H9 (cell line): ENCODE results near the gene SRC. TPM values are rescaled to one million over a fixed set of nuclear protein-coding genes. Genes with fewer than 3 reads are reported as not detected.

ENCODE experiments used
- DNase-seq: peaks from one replicate; pipeline ENCODE4 v3.0.0-alpha.2; 2017
- H2AFZ ChIP-seq: one replicate; pipeline ENCODE4 v1.6.1; 2013; ENCODE audit warnings: mild to moderate bottlenecking, low read length, control low read depth, moderate library complexity
- H2AK5ac ChIP-seq: 2 replicates; pipeline ENCODE4 v1.6.1; 2013; ENCODE audit warnings: low read length, control low read depth, mixed read lengths; ENCODE audit not compliant: insufficient read length
- H2BK120ac ChIP-seq: one replicate; pipeline ENCODE4 v1.6.1; 2013; ENCODE audit warnings: low read depth, mild to moderate bottlenecking, low read length, control low read depth, inconsistent platforms; ENCODE audit not compliant: poor library complexity, severe bottlenecking
- H2BK12ac ChIP-seq: 2 replicates; pipeline ENCODE4 v1.6.1; 2013; ENCODE audit warnings: low read length, control low read depth, mixed read lengths, low read depth; ENCODE audit not compliant: insufficient read length
- H2BK15ac ChIP-seq: 2 replicates; pipeline ENCODE4 v1.6.1; 2013; ENCODE audit warnings: low read depth, low read length, control low read depth
- H2BK20ac ChIP-seq: one replicate; pipeline ENCODE4 v1.6.1; 2013; ENCODE audit warnings: low read depth, mild to moderate bottlenecking, low read length, control low read depth, inconsistent platforms; ENCODE audit not compliant: poor library complexity, severe bottlenecking
- H2BK5ac ChIP-seq: 2 replicates; pipeline ENCODE4 v1.6.1; 2013; ENCODE audit warnings: low read length, control low read depth, mixed read lengths; ENCODE audit not compliant: insufficient read length
- H3K14ac ChIP-seq: 2 replicates; pipeline ENCODE4 v1.6.1; 2013; ENCODE audit warnings: low read length, control low read depth; ENCODE audit not compliant: insufficient read depth
- H3K18ac ChIP-seq: 2 replicates; pipeline ENCODE4 v1.6.1; 2013; ENCODE audit warnings: low read depth, mild to moderate bottlenecking, mixed read lengths, low read length, control low read depth; ENCODE audit not compliant: insufficient read length
- H3K23ac ChIP-seq: 2 replicates; pipeline ENCODE4 v1.6.1; 2013; ENCODE audit warnings: low read length, control low read depth, mixed read lengths, low read depth; ENCODE audit not compliant: insufficient read length
- H3K23me2 ChIP-seq: 2 replicates; pipeline ENCODE4 v1.6.1; 2013; ENCODE audit warnings: low read depth, mild to moderate bottlenecking, mixed read lengths, low read length, control low read depth; ENCODE audit not compliant: insufficient read length, poor library complexity, severe bottlenecking
- H3K27ac ChIP-seq: 2 replicates; pipeline ENCODE4 v1.5.1; 2013; ENCODE audit warnings: low read length, control low read depth, mixed read lengths, low read depth; ENCODE audit not compliant: insufficient read length
- H3K27me3 ChIP-seq: 2 replicates; pipeline ENCODE4 v1.6.1; 2013; ENCODE audit warnings: low read length, control low read depth, inconsistent platforms; ENCODE audit not compliant: insufficient read depth
- H3K4ac ChIP-seq: 2 replicates; pipeline ENCODE4 v1.6.1; 2013; ENCODE audit warnings: low read depth, mild to moderate bottlenecking, control low read depth, inconsistent platforms, low read length, moderate library complexity
- H3K4me1 ChIP-seq: 2 replicates; pipeline ENCODE4 v1.6.1; 2013; ENCODE audit warnings: low read length, control low read depth, inconsistent platforms; ENCODE audit not compliant: insufficient read depth
- H3K4me2 ChIP-seq: 2 replicates; pipeline ENCODE4 v1.6.1; 2013; ENCODE audit warnings: low read length, control low read depth, mixed read lengths; ENCODE audit not compliant: insufficient read length, insufficient read depth
- H3K56ac ChIP-seq: 2 replicates; pipeline ENCODE4 v1.6.1; 2013; ENCODE audit warnings: low read depth, mild to moderate bottlenecking, mixed read lengths, low read length, control low read depth; ENCODE audit not compliant: insufficient read length
- H3K79me1 ChIP-seq: 2 replicates; pipeline ENCODE4 v1.6.1; 2013; ENCODE audit warnings: low read depth, mild to moderate bottlenecking, moderate library complexity, low read length, control low read depth, inconsistent platforms; ENCODE audit not compliant: insufficient read depth, poor library complexity, severe bottlenecking
- H3K79me2 ChIP-seq: 2 replicates; pipeline ENCODE4 v1.6.1; 2013; ENCODE audit warnings: low read length, control low read depth, inconsistent platforms; ENCODE audit not compliant: insufficient read depth
- H3K9ac ChIP-seq: 2 replicates; pipeline ENCODE4 v1.6.1; 2013; ENCODE audit warnings: low read length, control low read depth, mixed read lengths; ENCODE audit not compliant: insufficient read length; ENCODE audit errors: extremely low read depth
- H3K9me3 ChIP-seq: one replicate; pipeline ENCODE4 v1.6.1; 2013; ENCODE audit warnings: low read depth, low read length, inconsistent platforms; ENCODE audit not compliant: control insufficient read depth
- H3T11ph ChIP-seq: one replicate; pipeline ENCODE4 v1.6.1; 2013; ENCODE audit warnings: mild to moderate bottlenecking, low read length, control low read depth, inconsistent platforms
- H4K20me1 ChIP-seq: one replicate; pipeline ENCODE4 v1.6.1; 2013; ENCODE audit not compliant: control insufficient read depth, insufficient read length, insufficient read depth
- H4K5ac ChIP-seq: 2 replicates; pipeline ENCODE4 v1.6.1; 2013; ENCODE audit warnings: low read depth, mild to moderate bottlenecking, mixed read lengths, low read length, control low read depth; ENCODE audit not compliant: insufficient read length
- H4K8ac ChIP-seq: replicated peaks from 2 replicates; pipeline ENCODE4 v1.6.1; 2013; ENCODE audit warnings: low read length, control low read depth, mixed read lengths, low read depth; ENCODE audit not compliant: insufficient read length
- H4K91ac ChIP-seq: 2 replicates; pipeline ENCODE4 v1.6.1; 2013; ENCODE audit warnings: low read depth, mild to moderate bottlenecking, moderate library complexity, mixed read lengths, low read length, control low read depth; ENCODE audit not compliant: insufficient read length
- H3K27ac Mint-ChIP-seq, 3 experiments: 2 replicates in 2 of 3; 3 replicates in 1 of 3; pipeline ENCODE4 v1.8.0; 2020 to 2021; ENCODE audit warnings: mixed read lengths in 3 of 3, mild to moderate bottlenecking in 1 of 3, moderate library complexity in 1 of 3
- H3K27me3 Mint-ChIP-seq: 2 replicates; pipeline ENCODE4 v1.8.0; 2021; ENCODE audit warnings: low read depth, mild to moderate bottlenecking, moderate library complexity, mixed read lengths
- H3K36me3 Mint-ChIP-seq, 3 experiments: 2 replicates in 2 of 3; 3 replicates in 1 of 3; pipeline ENCODE4 v1.8.0; 2020 to 2021; ENCODE audit warnings: low read depth in 3 of 3, mixed read lengths in 3 of 3; ENCODE audit not compliant: insufficient read depth in 1 of 3
- H3K4me1 Mint-ChIP-seq, 2 experiments: 2 replicates each; pipeline ENCODE4 v1.8.0; 2020; ENCODE audit warnings: mixed read lengths in 2 of 2
- H3K4me3 Mint-ChIP-seq, 2 experiments: 2 replicates in 1 of 2; 3 replicates in 1 of 2; pipeline ENCODE4 v1.8.0; 2020 to 2021; ENCODE audit warnings: mild to moderate bottlenecking in 2 of 2, mixed read lengths in 2 of 2, moderate library complexity in 1 of 2
- H3K9me3 Mint-ChIP-seq, 2 experiments: 2 replicates in 1 of 2; 3 replicates in 1 of 2; pipeline ENCODE4 v1.8.0; 2020; ENCODE audit warnings: mild to moderate bottlenecking in 2 of 2, mixed read lengths in 2 of 2, moderate library complexity in 1 of 2
- WGBS: extraction: QIAGEN DNeasy Blood & Tissue Kit; methylation state at CpG from one replicate; pipeline ENCODE4 v1.1.7; 2013; ENCODE audit warnings: missing lambda C conversion rate, low lambda C conversion rate, mixed read lengths; ENCODE audit not compliant: insufficient read length; ENCODE audit errors: extremely low coverage; 5-methylcytosine and 5-hydroxymethylcytosine counted together
- total RNA-seq: library from RNA; stranded (reverse); gene quantifications from 2 replicates; pipeline ENCODE4 v1.2.1, GENCODE V29; 2021
- TF ChIP-seq, protein P1 (sequence below): fragments of 200-600 bp; sonication (generic); conservative IDR thresholded peaks from 3 replicates; pipeline ENCODE4 v1.8.0; 2021; ENCODE audit warnings: antibody characterized with exemption, mild to moderate bottlenecking

The SRC gene
- total RNA-seq, 1 experiment from 2014 or later = 44.5 TPM

DNA sequence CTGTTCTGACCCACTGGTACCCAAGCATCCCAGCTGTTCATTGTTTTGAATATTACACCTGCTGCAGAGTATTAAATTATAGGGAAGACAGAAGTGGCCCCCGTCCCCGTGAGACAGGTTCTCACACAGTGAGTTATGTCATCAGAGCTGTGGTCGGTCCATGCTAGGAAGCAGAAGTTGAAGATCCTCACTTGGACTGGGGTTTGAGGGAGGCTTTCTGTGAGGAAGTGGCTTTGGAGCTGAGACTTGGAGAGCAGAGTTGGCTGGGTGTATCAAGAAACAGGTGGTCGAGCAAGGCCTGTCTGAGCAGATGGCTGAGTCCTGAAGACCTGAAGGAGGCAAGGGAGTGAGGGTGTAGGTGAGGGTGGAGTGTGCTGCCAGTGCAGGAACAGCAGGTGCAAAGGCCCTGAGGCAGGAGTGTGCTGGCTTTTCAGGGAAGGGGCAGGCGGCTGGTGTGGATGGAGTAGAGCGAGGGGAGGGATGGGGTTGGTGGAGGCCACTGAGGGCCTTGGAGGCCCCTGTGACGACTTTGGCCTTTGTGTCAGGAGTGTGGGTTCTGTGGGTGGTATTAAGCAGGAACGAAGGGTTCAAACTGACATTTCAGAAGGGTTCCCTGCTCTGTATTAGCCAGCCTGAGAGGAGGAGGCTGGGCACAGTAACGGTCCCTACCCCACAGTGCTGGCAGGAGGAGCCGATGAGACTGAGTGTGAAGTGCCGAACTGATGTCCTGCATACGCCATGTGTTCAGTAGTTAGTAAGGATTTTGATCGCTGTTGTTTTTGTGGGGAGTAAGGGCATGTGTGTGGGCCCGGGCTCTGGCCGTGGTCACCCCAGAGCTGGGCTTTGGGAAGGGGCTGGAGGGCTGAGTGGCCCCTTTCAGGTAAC, 11.8 kb downstream of the SRC start:
- H3K18ac ChIP-seq = no peak overlapping the region
- H3K27me3 ChIP-seq = no peaks in the 10 kb centered on the region
- H3K23ac ChIP-seq = no peak overlapping the region
- H3K4ac ChIP-seq = no peak overlapping the region
- no peak overlapping the region; the same call in 1 of the 2 replicates for H2BK15ac ChIP-seq
- H3T11ph ChIP-seq = no peak overlapping the region
- no peak overlapping the region for H2BK20ac ChIP-seq
- no peak overlapping the region for H4K91ac ChIP-seq
- H4K8ac ChIP-seq = no peak overlapping the region
- Mint-ChIP-seq H3K36me3 (peaks cover 0 to 4% (median 3%) of the 10 kb centered on the region in 3 experiments; a peak in 2 of 7 replicates), H3K27ac (peak overlapping the region; percentile 25 to 70 (median 46); a peak in 6 of 7 replicates), H3K4me1 (peaks cover 9 to 25% of the 10 kb centered on the region in 2 experiments), H3K27me3 (no peaks in the 10 kb centered on the region), H3K4me3 (no peak overlapping the region; a peak in 1 of 5 replicates), H3K9me3 (no peaks in the 10 kb centered on the region)
- no peak overlapping the region for H3K27ac ChIP-seq
- no peak overlapping the region for H2AK5ac ChIP-seq
- no peak overlapping the region for H3K56ac ChIP-seq
- no peaks in the 10 kb centered on the region for H4K20me1 ChIP-seq
- H4K5ac ChIP-seq = no peak overlapping the region
- H3K14ac ChIP-seq = no peak overlapping the region; the same call in 1 of the 2 replicates
- no peak overlapping the region for H3K9ac ChIP-seq
- peaks cover 2% of the 10 kb centered on the region; the same call in 1 of the 2 replicates for H3K79me2 ChIP-seq
- no peaks in the 10 kb centered on the region for H3K4me1 ChIP-seq
- H3K4me2 ChIP-seq = no peak overlapping the region
- no peak overlapping the region for H2BK120ac ChIP-seq
- no peaks in the 10 kb centered on the region for H3K9me3 ChIP-seq
- no peak overlapping the region for H2BK12ac ChIP-seq
- no peaks in the 10 kb centered on the region for H3K23me2 ChIP-seq
- no CpG with 5 or more reads among the region's 15 CpGs for WGBS
- TF ChIP-seq, protein P1, sequence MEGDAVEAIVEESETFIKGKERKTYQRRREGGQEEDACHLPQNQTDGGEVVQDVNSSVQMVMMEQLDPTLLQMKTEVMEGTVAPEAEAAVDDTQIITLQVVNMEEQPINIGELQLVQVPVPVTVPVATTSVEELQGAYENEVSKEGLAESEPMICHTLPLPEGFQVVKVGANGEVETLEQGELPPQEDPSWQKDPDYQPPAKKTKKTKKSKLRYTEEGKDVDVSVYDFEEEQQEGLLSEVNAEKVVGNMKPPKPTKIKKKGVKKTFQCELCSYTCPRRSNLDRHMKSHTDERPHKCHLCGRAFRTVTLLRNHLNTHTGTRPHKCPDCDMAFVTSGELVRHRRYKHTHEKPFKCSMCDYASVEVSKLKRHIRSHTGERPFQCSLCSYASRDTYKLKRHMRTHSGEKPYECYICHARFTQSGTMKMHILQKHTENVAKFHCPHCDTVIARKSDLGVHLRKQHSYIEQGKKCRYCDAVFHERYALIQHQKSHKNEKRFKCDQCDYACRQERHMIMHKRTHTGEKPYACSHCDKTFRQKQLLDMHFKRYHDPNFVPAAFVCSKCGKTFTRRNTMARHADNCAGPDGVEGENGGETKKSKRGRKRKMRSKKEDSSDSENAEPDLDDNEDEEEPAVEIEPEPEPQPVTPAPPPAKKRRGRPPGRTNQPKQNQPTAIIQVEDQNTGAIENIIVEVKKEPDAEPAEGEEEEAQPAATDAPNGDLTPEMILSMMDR = no peak
- no peak overlapping the region for H2BK5ac ChIP-seq
- DNase-seq = no peak
- peaks cover 3% of the 10 kb centered on the region for H3K79me1 ChIP-seq
- no peak overlapping the region for H2AFZ ChIP-seq
